Left colon (tissue), 2 donors: ENCODE data around the gene FGD6. TPM values are rescaled to one million over a fixed set of nuclear protein-coding genes. Genes with fewer than 3 reads are reported as not detected.

Source experiments
- ATAC-seq: fragments of 200-7000 bp; cut with Tn5 transposase; one replicate; pipeline ENCODE4 v1.9.1; 2020; ENCODE audit warnings: mild to moderate bottlenecking, moderate library complexity
- DNase-seq, 2 donors: peaks; one replicate each; pipeline ENCODE4 v3.0.0-alpha.2; 2020
- intact Hi-C, 2 donors: fragments of 100-400 bp; cut with DNase I in 1 of 2; cut with micrococcal nuclease in 1 of 2; formaldehyde crosslinking; loops; one replicate each; pipeline versions ENCODE4 v1.11.2 to v1.14.0; 2022; cut with DNase I, micrococcal nuclease
- total RNA-seq, 2 donors: library from RNA; stranded (reverse); fragmentation: NEBNext Ultra II Directional; extraction: Animal tissue kit (Norgen Biotek cat#: 25700); gene quantifications; one replicate each; pipeline ENCODE4 v1.2.1, GENCODE V29; 2021
- donor health status: DM: no; HTN: no; CAD: no.
- donor health status: DM: yes; HTN: yes; CAD: no.

Gene FGD6
- total RNA-seq, 2 donors from 2014 or later, result 18.7 to 23.8 TPM

DNA sequence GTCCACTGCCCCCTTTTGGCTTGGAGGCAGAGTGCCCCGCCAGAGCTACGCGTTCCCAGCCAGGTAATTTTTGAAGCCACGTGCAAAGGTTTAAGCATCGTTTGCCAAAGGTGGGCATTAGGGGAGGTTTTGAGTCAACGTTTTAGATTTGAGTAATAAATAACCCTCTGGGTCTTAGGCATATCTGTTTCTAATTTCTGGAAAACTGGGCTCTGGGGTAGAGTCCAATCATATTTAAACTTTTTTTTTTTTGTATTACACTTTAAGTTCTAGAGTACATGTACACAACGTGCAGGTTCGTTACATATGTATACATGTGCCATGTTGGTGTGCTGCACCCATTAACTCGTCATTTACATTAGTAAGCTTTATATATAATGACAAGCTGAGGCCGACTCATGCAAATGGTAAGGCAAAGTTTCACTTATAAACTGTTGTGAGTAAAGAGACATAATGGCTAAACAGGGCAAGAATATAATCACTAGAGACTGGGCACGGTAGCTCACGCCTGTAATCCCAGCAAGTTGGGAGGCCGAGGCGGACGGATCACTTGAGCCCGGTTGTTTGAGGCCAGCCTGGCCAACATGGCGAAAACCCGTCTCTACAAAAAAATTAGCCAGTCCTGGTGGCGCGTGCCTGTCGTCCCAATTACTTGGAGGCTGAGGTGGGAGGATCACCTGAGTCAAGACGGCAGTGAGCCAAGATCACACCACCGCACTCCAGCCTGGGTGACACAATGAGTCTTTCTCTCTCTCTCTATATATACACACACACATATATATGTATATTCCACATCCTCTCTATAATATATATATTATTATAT is 143.4 kb downstream of the FGD6 start:
- ATAC-seq (no peak), DNase-seq (peak in 1 of 2 donors; percentile 14)
- intact Hi-C loops, result no loop called here

DNA sequence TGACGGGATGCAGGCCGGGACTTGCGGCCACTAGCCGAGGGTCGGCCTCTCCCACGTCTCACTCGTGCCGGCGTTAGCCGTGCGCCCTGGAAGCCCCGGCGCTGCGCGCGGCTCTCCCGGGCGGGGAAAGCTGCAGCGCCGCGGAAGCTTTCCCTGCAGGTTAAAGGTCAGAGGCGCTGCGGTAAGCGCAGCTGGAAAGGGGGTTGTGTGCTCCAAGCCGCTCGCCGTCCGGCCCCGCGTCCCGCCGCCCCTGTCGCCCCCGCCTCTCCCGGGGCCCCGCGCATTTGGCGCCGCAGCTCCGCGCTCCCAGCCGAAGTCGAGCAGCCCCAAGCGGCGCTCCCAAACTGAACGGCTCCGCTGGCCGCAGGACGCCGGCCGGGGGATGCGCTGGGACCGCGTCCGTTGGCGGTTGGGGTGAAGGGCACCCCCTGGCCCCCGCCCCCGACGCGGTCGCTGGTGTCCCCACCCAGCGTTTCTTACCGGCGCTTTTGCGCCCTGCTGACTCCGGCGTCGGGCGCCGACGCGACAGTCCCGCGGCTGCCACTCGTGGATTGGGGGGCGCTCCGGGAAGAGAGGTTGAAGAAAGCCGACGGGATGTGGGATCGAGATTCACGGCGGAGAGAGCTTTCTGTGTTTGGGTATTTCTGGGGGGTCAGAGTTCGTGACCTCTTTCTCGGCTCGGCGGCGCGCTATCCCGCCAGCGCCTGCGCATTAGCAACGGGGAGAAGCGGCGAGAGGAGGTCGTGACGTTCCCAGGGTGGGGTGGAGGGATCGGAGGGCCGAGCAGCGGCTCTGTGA is 144.2 kb downstream of the FGD6 start, which contains the start of gene NR2C1:
NR2C1 (minus strand) TSS at position 719 of the 798 bp plus-strand sequence. CDS start 6,234 bp downstream, outside the sequence.
- DNase-seq (peak; percentile 93 to 95), ATAC-seq (peak; percentile 95)
- intact Hi-C loops, result no loop called here

DNA sequence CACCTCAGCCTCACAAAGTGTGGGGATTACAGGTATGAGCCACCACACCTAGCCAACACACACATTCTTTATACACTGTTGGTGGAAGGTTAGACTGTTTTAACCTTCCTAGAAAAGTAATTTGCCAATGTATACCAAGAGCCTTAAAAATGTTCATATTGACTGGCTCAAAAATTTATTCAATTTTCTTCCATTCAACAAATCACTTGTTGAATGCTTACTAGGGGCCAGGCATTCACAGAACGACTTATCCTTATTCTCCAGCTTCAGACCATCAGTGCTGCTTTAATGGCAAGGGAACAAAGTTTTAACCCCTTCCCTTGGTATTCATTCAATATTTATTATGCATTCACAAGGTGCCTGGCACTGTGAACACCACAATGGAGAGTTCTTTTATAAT is 146.9 kb downstream of the FGD6 start:
- DNase-seq (no peak), ATAC-seq (no peak)
- intact Hi-C loops, result no loop called here

DNA sequence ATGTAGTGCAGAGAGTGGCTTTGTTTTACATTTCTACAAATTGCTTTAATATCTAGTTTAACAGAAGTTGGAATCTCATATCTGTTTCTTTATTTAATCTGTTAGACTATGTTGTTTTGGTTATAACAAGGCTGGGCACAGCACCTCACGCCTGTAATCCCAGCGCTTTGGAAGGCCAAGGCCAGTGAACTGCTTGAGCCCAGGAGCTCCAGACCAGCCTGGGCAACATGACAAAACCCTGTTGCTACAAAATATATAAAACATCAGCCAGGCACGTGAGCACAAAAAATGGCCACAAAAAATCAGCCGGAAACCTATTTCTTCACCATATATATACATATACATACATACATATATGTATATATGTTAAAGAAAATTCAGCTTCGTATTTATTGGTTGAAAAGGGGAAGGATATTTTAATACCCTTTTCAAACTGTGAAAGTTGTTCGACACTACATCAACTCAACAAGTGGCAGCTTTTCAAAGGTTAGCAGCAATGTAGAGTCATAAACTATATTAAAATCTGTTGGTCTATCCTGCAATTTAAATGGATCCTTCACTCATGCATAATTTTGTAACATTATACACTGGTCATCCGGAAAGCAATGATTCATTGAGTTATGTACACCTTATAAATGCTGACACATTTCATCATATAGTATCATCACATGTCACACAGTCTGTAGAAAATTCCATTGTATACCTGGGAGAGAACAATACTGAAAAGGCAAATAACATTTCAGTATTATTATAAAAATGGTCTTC is 151.0 kb downstream of the FGD6 start:
- DNase-seq (no peak), ATAC-seq (no peak)
- intact Hi-C loops, result no loop called here

DNA sequence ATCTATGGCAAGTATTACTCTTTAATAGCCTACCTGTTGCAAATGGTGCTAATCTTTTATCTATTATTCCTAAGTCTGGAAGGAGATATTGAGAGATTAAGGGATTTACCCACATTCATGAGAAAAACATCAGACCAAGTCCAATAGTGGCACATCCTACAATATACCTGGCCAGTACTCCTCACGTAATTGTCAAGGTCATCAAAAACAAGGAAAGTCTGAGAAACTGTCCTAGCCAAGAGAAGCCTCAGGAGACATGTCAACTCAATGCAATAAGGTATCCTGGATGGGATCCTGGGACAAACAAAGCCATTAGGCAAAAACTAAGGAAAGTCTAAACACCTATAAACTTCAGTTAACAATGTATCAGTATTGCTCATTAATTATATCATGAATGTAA is 156.3 kb downstream of the FGD6 start:
- intact Hi-C loops, result no loop called here
- DNase-seq (no peak), ATAC-seq (no peak)

DNA sequence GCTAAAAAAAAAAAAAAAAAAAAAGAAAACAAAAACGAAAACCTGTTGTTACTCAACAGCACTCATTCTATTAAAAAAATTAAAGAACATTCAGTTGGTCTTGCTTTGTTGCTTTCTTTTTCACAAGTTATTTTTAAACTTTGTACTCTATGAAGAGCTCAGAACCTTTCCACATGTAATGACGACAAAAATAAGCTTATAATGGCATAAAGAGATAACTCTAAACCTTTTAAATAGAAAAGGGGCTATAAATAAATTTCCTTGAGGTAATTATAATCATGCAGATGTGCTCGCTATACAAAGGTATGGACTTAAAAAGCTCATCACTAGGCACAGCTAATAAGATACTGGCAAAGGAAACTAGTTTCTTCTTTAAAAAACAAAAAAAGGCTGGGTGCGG is 157.3 kb downstream of the FGD6 start:
- no peak for ATAC-seq
- no peak for DNase-seq
- intact Hi-C loops, result no loop called here

DNA sequence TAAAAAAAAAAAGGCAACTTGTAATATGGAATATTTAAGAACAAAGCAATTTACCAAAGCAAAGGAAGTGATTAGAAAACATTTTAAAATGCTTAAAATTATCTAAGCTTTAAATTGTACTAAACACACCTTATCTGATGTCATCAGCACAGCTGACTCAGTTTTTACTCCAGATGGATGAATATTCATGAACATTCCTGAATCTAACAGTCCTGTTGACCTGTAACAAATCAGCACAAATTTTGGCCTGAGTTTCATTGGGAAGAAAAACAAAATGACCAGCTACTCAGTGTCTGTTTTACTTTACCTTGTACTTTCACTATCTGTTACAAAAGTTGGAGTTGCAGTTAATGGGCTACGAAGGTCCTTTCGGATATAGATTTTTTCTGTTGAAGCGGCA is 159.8 kb downstream of the FGD6 start:
- intact Hi-C loops, result no loop called here
- no peak for ATAC-seq
- DNase-seq, result no peak

DNA sequence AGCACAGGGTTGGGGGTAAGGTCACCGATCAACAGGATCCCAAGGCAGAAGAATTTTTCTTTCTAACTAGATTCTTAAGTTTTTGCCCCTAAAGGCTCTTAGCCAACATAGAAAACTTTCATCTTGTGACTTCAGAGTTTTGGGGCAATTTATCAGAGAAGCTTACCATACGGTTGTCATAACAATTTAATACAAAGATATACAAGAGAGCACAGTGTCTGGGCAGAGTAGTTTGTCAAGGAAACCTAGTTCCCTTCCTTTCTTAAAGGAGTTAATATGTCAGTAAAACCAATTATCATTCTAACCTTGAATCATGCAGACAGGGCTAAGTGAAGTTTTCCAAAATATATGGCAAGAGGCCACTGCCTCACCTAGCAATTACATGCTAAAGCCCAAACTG is 162.2 kb downstream of the FGD6 start:
- no peak for DNase-seq
- intact Hi-C loops, result no loop called here
- ATAC-seq, result no peak

DNA sequence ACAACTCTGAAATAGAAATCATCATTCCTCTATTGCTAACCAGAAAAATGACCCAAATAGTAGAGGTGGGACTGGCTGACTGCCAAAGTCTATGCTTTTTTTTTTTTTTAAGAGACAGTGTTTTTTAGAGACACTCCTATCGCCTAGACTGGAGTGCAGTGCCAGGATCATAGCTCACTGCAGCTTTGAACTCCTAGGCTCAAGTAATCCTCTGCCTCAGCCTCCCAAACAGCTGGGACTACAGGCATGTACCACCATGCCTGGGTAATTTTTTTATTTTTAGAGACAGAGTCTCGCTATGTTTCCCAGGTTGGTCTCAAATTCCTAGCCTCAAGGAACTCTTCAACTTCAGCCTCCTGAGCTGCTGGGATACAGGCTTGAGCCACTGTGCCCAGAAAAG is 163.1 kb downstream of the FGD6 start:
- intact Hi-C loops, result no loop called here
- ATAC-seq (no peak), DNase-seq (no peak)

DNA sequence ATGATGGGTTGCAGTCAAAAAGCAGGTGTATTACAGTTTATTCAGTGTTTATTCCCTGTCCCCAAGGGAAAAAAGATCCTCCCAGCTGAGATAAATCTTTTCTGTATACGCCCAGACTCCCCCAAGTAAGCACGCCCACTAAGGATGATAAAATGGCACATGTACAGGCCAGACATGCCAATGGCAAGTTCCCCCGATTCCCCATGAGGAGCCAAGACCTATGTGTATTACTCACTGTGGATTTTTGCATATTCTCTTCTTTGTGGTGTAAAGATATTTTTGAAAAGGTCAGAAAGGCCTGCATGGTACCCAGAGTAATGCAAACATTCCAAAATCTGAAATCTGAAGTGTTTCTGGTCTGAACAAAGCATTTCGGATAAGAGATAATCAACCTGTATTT is 166.0 kb downstream of the FGD6 start:
- intact Hi-C loops, result no loop called here
- no peak for ATAC-seq
- DNase-seq, result no peak

DNA sequence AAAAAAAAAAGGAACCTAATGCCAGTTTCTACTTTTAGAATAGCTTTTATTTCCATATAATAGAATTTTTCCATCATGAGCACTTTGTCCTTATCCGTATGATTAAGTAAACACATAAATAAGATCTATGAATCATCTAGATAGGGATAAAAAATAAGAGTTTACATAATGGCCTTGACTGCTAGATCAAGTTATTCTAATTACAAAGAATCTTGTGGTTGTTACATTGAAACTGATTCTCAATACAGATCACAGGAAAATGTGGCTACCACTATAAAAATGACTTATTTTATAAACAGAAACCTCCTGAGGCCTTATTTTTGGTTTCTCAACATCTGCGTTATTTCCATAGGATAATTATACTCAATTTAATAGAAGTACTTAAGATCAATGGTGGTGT is 179.4 kb downstream of the FGD6 start:
- intact Hi-C loops, result no loop called here
- DNase-seq (no peak), ATAC-seq (no peak)

DNA sequence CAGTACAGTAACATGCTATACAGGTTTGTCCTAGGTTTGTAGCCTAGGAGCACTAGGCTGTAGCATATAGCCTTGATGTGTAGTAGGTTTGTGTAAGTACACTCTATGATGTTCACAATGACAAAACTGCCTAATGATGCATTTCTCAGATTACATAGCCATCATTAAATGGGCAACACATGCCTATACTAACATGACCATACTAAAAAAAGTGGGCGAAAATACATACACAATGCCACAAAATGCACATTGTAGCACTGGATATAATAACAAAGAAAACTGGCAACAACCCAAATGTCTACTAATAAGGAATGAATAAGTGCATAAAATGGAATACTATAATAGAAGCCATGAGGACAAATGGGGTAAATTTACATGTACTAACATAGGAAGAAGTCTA is 182.5 kb downstream of the FGD6 start:
- intact Hi-C loops, result no loop called here
- ATAC-seq, result no peak
- DNase-seq, result no peak

Other genes with a start within 250 kb of the FGD6 start
- gene NDUFA12, start 213.8 kb downstream of the FGD6 start, total RNA-seq, result 100 to 1,000 TPM; 125 to 141 TPM
- 10 to 100 TPM; 26.4 to 30.2 TPM for gene NR2C1, start 143.8 kb downstream of the FGD6 start, total RNA-seq
- gene VEZT, start 340 bp upstream of the FGD6 start, total RNA-seq, result 10 to 100 TPM; 50.9 to 54.4 TPM